DMS153 (cell line): Measurements from ENCODE around the gene CAPN14.

Experiments used
- DNase-seq: peaks from one replicate; lab custom pipeline; 2025; lab: John Stamatoyannopoulos, UW

Gene CAPN14, protein sequence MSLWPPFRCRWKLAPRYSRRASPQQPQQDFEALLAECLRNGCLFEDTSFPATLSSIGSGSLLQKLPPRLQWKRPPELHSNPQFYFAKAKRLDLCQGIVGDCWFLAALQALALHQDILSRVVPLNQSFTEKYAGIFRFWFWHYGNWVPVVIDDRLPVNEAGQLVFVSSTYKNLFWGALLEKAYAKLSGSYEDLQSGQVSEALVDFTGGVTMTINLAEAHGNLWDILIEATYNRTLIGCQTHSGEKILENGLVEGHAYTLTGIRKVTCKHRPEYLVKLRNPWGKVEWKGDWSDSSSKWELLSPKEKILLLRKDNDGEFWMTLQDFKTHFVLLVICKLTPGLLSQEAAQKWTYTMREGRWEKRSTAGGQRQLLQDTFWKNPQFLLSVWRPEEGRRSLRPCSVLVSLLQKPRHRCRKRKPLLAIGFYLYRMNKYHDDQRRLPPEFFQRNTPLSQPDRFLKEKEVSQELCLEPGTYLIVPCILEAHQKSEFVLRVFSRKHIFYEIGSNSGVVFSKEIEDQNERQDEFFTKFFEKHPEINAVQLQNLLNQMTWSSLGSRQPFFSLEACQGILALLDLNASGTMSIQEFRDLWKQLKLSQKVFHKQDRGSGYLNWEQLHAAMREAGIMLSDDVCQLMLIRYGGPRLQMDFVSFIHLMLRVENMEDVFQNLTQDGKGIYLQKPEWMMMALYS

DNA sequence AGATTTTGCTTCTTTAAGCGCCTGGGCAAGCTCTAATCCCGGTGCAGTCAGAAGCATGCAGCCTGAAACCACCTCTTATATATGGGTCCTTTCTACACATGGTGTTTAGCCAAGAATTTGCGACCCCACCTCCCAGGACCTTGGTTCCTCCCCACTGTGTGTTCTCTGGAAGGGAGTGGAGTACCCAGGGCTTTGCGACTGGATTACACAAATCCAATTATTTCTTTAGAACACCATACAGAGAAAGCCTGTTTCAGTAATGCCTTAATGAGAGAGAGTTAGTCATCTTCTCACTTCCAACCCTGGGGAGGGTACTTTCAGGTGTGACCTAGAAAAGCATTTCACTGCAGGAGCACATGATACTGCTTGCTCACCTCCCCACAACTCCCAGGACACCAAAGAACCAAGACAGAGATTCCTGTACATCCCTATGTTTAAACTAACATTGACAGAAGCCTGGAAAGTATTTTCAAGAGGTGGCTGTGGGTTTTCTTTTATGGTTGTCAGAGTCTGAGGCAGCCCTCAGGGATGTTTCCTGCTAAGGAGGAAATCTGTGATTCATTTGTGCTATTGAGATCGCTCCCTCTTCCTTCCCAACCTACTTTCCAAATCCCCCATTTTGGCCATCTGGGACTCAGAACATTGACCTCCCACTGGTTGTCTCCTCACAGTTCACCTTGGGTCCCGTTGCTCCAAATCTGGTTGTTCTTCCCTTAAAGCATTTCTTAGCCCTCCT lies at the start of gene CAPN14:
CAPN14 (minus strand) TSS at position 51 of the 736 bp plus-strand sequence. CDS start 12,068 bp downstream, outside the sequence.
- no peak for DNase-seq

- no peak for DNase-seq
Observed at GRCh38 chr2:31266804-31267203, 49.5 kb upstream of the CAPN14 start.

- DNase-seq, result no peak
Observed at GRCh38 chr2:31265234-31265633, 47.9 kb upstream of the CAPN14 start.

DNA sequence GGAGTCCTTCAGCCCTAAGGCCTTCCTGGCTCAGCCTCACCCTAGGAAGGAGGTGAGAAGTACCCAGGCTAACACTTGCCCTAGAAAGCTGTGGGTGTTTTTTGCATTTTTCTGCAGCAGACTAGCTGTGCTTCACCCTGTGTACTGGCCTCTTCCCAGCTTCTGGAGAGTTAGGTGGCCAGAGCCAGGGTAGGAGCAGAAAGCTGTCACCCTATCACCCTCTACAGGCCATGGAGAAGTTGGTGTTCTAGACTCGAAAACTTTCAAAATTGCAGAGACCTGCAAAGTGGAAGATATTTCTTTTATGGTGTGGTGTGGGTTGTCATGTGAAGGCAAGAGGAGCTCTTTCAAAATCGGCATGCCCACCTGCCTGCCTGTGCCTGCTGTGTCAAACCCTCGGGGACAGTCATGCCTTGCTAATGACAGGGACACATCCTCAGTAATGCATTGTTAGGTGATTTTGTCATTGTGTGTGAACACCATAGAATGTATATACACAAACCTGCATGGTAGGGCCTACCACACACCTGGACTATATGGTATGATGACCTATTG lies 46.4 kb upstream of the CAPN14 start:
- no peak for DNase-seq

- no peak for DNase-seq
Observed at GRCh38 chr2:31260870-31261269, 43.6 kb upstream of the CAPN14 start.

DNA sequence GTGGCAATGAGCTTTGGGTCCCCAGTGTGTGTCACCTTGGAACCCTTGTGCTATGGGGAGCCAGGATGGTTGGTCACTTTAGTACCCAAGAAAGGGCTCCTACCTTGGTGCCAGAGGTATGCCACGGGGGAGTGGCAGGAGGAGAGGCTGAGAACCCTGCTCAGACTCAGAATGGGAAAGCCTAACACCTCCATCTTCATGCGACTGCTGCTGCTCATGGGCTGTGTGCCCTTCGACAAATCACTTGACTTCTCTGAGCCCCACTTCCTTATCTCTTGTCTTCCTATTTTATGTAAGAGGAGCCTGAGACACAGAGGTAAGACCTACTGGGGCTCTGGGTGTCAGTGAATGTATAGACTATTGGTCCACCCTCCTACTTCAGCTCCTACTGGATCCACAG lies 41.8 kb upstream of the CAPN14 start:
- DNase-seq, result no peak

GRCh38 chr2:31258351-31258750 lies 41.0 kb upstream of the CAPN14 start:
- DNase-seq, result no peak

- DNase-seq, result no peak
Observed at GRCh38 chr2:31256611-31257382, 39.5 kb upstream of the CAPN14 start.

GRCh38 chr2:31255911-31256571 lies 38.7 kb upstream of the CAPN14 start:
- no peak for DNase-seq

DNA sequence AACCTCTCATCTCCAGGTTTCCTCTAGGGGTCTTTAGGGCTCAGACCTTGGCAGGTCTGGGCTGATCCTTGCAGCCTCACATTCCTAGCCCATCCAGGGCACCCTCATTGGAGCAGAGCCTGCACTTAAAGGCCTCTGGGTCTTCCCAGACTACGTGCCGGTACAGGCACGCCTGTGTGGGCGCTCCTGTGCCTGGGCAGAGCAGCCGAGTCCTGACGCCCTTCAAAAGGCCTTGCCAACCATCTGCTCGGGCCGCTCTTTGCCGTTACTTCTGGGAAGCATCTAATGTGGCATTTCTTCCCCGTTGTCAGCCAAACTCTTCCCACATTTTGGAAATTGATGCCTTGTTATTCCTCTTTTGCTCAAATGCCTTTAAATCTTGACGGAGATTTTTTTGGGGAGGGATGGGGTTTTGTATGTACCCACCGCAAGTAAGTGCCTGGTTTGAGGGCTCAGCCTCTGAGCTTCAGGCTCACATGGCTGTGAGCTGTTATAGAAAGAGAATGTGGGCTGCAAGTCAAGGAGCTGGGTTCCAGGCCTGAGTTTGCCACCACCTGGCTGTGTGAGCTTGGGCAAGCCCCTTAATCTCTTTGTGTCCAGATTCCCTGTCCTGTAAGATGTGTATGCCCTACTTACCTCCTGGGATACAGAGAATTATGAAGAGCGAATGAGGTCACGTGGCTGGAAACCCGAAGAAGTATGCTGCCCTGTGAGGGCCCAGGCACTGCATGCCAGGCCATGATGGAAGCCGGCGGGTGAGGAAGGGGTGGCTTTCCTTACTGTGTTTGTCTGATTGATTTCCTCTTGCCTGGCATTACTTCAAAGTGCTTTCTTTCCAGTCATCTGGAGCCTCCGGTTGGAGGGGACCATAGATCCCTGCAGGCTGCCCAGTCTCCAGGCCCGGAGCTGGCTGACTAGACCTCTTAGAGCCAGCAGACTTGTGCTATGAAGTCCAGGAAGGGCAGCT lies 37.2 kb upstream of the CAPN14 start:
- no peak for DNase-seq

GRCh38 chr2:31253356-31254131 lies 36.2 kb upstream of the CAPN14 start:
- no peak for DNase-seq

DNA sequence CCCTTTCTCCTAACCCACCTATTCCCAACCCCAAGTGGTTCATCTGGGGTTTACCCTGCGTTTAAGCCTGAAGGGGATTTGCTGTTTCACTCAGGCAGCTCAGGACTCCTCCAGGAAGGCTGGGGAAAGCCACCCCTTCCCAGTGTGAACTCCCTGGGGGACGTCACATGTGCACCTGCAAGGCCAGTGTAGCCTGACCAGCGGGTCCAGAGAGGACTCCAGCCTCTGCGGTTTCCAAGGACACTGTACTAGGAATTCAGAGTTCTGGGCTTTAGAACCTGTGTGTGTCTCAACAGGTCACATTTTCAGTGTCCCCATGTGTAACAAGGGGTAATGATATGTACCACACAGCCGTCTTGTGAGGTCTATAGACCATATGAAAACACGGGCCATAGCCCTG lies 34.5 kb upstream of the CAPN14 start:
- no peak for DNase-seq

DNA sequence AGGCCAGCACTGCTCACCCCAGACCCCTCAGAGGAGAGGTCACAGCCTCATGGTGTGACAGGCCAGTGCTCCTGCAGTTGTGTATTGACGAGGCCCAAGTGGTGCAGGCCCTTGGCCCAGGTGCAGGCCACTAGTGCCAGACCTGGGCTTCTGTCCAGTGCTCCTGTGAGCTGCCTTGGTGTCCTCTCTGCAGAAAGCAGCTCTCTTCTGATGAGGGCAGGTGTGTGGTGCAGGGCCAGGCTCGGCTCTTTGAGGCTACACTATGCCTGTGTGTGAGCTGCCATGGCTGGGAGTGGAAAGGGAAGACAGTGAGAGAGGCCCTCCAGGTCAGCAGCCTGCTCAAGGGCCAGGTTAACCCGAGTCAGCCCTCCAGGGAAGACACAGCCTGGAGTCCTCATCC lies 33.7 kb upstream of the CAPN14 start:
- DNase-seq, result no peak

DNA sequence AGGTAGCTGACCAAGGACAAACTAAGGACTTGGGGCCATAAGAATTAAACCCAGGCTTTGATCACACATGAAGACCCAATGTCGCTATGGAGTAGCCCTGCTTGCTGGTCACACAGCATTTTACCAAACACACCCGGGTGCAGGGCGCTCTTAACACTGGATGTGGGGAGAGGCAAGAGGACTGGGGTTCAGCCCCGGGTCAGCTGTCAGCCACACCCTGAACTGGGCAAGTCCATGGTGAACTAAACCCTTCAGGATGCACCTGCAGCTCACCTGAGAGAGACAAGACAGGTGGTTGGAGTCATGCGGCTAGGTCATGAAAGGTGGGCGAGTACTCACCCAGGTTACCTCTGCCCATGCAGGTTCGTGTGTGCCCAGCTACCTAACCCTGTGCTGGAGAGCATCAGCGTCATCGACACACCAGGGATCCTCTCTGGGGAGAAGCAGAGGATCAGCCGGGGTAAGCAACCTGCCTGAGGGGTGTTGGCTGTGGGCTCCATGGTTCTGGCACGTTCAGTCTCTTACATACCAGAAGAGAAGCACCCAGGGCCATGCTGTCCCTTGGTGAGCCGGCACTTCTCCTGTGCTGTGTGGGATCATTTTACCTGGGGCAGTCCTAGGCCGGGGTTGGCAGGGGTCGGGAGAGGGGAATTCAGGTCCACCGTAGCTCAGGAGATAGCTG lies 31.8 kb upstream of the CAPN14 start:
- DNase-seq, result no peak

- no peak for DNase-seq
Observed at GRCh38 chr2:31248139-31248538, 30.8 kb upstream of the CAPN14 start.

DNA sequence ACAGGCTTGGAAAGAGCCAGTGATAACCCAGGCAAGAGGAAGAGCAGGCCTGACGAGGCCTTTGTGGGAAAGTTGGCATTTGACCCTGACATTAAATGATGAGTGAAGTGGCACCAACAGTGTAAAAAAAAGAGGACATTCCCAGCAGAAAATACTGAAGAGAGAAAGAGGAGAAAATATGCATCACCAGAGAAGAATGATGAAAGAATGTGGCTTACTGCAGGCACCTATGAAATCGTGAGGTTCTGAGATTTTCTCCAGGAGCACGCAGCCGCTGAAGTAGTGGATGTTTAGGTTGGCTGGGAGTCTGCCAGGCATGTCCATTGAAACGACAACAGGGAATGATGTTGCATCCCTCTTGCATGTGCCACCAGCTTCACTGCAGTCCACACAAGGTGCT lies 30.4 kb upstream of the CAPN14 start:
- DNase-seq, result no peak

DNA sequence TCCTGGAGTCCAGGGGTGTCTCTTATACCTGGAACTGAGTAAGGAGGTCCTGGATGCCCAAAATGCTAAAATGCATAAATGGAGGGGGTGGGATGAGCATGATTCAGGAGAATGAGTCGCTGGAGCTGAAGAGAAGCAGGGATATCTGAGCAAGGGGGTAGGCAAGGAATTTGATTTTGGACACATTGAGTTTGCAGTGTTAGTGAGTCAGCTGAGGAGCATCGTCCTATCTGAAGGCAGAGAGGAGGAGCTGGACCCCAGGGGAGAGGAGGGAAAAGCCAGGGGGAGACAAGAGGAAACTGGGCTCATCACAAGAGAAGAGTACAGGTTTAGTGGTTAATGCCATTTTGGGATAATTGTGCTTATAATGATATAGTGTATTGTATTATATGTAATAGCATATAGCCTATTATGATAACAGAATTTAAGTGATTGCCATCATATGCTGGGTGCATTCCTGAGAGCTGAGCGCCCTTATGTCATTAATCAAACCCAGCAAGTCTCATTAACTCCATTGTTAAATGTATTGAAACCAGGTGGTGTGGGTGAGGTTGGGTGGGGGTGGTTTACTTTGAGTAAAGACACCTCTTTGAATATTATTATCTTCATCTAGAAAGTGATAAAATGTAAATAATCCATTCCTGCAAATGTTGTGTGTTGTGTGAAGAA lies 29.0 kb upstream of the CAPN14 start:
- DNase-seq, result no peak

GRCh38 chr2:31244101-31244500 lies 26.8 kb upstream of the CAPN14 start:
- DNase-seq, result no peak
